Breast epithelium (tissue), 4 donors: ENCODE data around the gene PC. TPM values are rescaled to one million over a fixed set of nuclear protein-coding genes. Genes with fewer than 3 reads are reported as not detected.
"Not testable (repeated sequence)": the region's sequence is repeated elsewhere in the genome, so short reads cannot be mapped to it uniquely, and the experiment has no call there.

Source experiments
- DNase-seq, 2 donors: peaks; one replicate each; pipeline ENCODE4 v3.0.0-alpha.2; 2019; ENCODE audit warnings: low spot score in 2 of 2
- H3K27ac ChIP-seq, 2 donors: fragments of 200-600 bp; sonication (generic) in 1 of 2; one replicate each; pipeline ENCODE4 v1.5.1; 2016 to 2019; ENCODE audit warnings: mild to moderate bottlenecking in 1 of 2
- H3K27me3 ChIP-seq, 2 donors: fragments of 200-600 bp; sonication (generic) in 1 of 2; one replicate each; pipeline versions ENCODE4 v1.5.1 to v1.6.0; 2017 to 2019; ENCODE audit warnings: control low read depth in 1 of 2, mild to moderate bottlenecking in 1 of 2
- H3K36me3 ChIP-seq: fragments of 200-600 bp; one replicate; pipeline ENCODE4 v1.5.1; 2019
- H3K4me1 ChIP-seq, 2 donors: fragments of 200-600 bp; sonication (generic); one replicate each; pipeline ENCODE4 v1.5.1; 2016 to 2019; ENCODE audit warnings: control low read depth in 1 of 2
- H3K4me3 ChIP-seq, 3 donors: fragments of 200-600 bp; sonication (generic); 1 replicate in 2 of 3; 2 replicates in 1 of 3; pipeline ENCODE4 v1.5.1; 2016 to 2019; ENCODE audit warnings: mild to moderate bottlenecking in 3 of 3, moderate library complexity in 2 of 3
- H3K9me3 ChIP-seq, 2 donors: fragments of 200-600 bp; sonication (generic) in 1 of 2; one replicate each; pipeline ENCODE4 v1.5.1; 2016 to 2019; ENCODE audit warnings: control low read depth in 1 of 2
- CTCF ChIP-seq, 3 donors: fragments of 450-650 bp; IDR thresholded peaks; one replicate each; pipeline ENCODE4 v1.5.1; 2016 to 2017; ENCODE audit warnings: antibody characterized with exemption in 3 of 3, mild to moderate bottlenecking in 3 of 3, moderate library complexity in 3 of 3
- POLR2A ChIP-seq: fragments of 450-650 bp; IDR thresholded peaks from one replicate; pipeline ENCODE4 v1.6.1; 2016; ENCODE audit warnings: antibody characterized with exemption, mild to moderate bottlenecking, moderate library complexity
- POLR2AphosphoS5 ChIP-seq, 3 donors: sonication (generic); formaldehyde crosslinking; IDR thresholded peaks; one replicate each; pipeline ENCODE4 v1.6.1; 2017; ENCODE audit warnings: antibody characterized with exemption in 3 of 3
- intact Hi-C: fragments of 100-400 bp; cut with DNase I; formaldehyde crosslinking; loops from one replicate; pipeline ENCODE4 v1.15.1; 2023; ENCODE audit warnings: low total_unique reads
- total RNA-seq, 3 donors: library from RNA; depleted of rRNA; stranded (reverse); fragments of >200 nt; gene quantifications; one replicate each; pipeline ENCODE4 v1.1.0, GENCODE V29; 2016

Gene PC
- total RNA-seq, 3 donors from 2014 or later, result 35.4 to 137 (median 50.2) TPM

GRCh38 chr11:66992041-66992440, 33.9 kb upstream of the PC start:
- no peaks in the 10 kb centered on the region for H3K4me1 ChIP-seq
- no peaks in the 10 kb centered on the region for H3K9me3 ChIP-seq
- no peaks in the 10 kb centered on the region for H3K36me3 ChIP-seq
- H3K4me3 ChIP-seq, result no peak overlapping the region
- no peaks in the 10 kb centered on the region for H3K27me3 ChIP-seq
- TF ChIP-seq CTCF (IDR thresholded peaks at IDR 0.05), result no peak
- TF ChIP-seq POLR2A, result no peak
- TF ChIP-seq POLR2AphosphoS5 (IDR thresholded peaks at IDR 0.05), result no peak
- H3K27ac ChIP-seq, result no peak overlapping the region
- DNase-seq, result no peak
- intact Hi-C loops, result no loop called here

GRCh38 chr11:66989360-66989759, 31.2 kb upstream of the PC start:
- intact Hi-C loops, DNase-seq, H3K4me1 ChIP-seq, H3K36me3 ChIP-seq, H3K9me3 ChIP-seq, H3K4me3 ChIP-seq, H3K27me3 ChIP-seq, H3K27ac ChIP-seq: not testable (repeated sequence)

GRCh38 chr11:66988741-66989140, 30.6 kb upstream of the PC start:
- not testable (repeated sequence) for H3K27me3 ChIP-seq, H3K36me3 ChIP-seq

GRCh38 chr11:66987924-66988637, 29.9 kb upstream of the PC start:
- TF ChIP-seq CTCF (IDR thresholded peaks at IDR 0.05), result no peak
- no peak for TF ChIP-seq POLR2A
- TF ChIP-seq POLR2AphosphoS5 (IDR thresholded peaks at IDR 0.05), result no peak
- intact Hi-C loops, result no loop called here
- Histone ChIP-seq H3K27ac (no peak overlapping the region), H3K4me3 (no peak overlapping the region), H3K4me1 (peaks cover 0 to 7% of the 10 kb centered on the region in 2 donors), H3K9me3 (no peaks in the 10 kb centered on the region), H3K27me3 (no peaks in the 10 kb centered on the region), H3K36me3 (no peaks in the 10 kb centered on the region)
- no peak for DNase-seq

More at GRCh38 chr11:66988741-66989140, 30.6 kb upstream of the PC start:
- H3K4me1 ChIP-seq, H3K4me3 ChIP-seq, H3K9me3 ChIP-seq, DNase-seq, intact Hi-C loops, H3K27ac ChIP-seq: not testable (repeated sequence)

GRCh38 chr11:66987158-66987620, 29.0 kb upstream of the PC start:
- H3K36me3 ChIP-seq, result no peaks in the 10 kb centered on the region
- no peaks in the 10 kb centered on the region for H3K27me3 ChIP-seq
- H3K4me1 ChIP-seq, result peaks cover 0 to 7% of the 10 kb centered on the region in 2 donors
- intact Hi-C loops, result no loop called here
- H3K9me3 ChIP-seq, result no peaks in the 10 kb centered on the region
- H3K4me3 ChIP-seq, result no peak overlapping the region
- H3K27ac ChIP-seq, result no peak overlapping the region
- DNase-seq, result no peak
- no peak for TF ChIP-seq CTCF (IDR thresholded peaks at IDR 0.05)
- TF ChIP-seq POLR2AphosphoS5 (IDR thresholded peaks at IDR 0.05), result no peak
- no peak for TF ChIP-seq POLR2A

- Histone ChIP-seq H3K9me3 (no peaks in the 10 kb centered on the region), H3K27ac (peak overlapping the region; percentile 35 to 65), H3K36me3 (no peaks in the 10 kb centered on the region), H3K4me3 (no peak overlapping the region), H3K27me3 (no peaks in the 10 kb centered on the region), H3K4me1 (peaks cover 0 to 7% of the 10 kb centered on the region in 2 donors)
- TF ChIP-seq CTCF (IDR thresholded peaks at IDR 0.05) (no peak), POLR2AphosphoS5 (IDR thresholded peaks at IDR 0.05) (no peak), POLR2A (no peak)
- DNase-seq, result peak in 1 of 2 donors; percentile 42
- intact Hi-C loops, result no loop called here
Measured at GRCh38 chr11:66986178-66986545, 28.0 kb upstream of the PC start.
